22Rv1 (cell line): Measurements from ENCODE around the gene VSTM4.

ENCODE experiments used
- H3K27ac ChIP-seq: fragments of 450-650 bp; 2 replicates; pipeline ENCODE4 v1.5.1; 2017
- ZFX ChIP-seq: fragments of 450-650 bp; IDR thresholded peaks from 2 replicates; pipeline ENCODE4 v1.6.1; 2017; ENCODE audit warnings: antibody characterized with exemption, borderline replicate concordance
- TF ChIP-seq, protein P1 (sequence below): fragments of 450-650 bp; IDR thresholded peaks from 2 replicates; pipeline ENCODE4 v1.5.1; 2017; ENCODE audit warnings: mild to moderate bottlenecking

The VSTM4 gene

DNA sequence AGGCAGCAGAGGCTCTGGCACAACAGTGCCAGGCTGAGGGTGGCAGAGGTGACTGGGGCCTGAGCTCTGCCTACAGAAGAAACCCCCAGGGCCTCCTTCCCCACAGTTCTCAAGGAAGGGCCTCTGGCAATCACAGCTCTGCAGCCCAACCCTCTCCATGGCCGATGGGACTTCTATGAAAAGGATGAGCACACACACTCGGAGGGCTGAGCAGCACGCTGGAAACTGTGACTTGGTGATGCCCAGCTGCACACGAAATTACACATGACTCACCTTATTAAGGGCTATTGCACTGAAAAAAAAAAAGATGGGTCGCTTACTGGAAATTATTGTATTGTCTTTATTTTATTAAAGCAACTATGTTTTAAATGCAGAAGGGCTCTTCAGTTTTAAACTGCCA lies 132.7 kb downstream of the VSTM4 start:
- TF ChIP-seq ZFX: no peak
- TF ChIP-seq, protein P1, sequence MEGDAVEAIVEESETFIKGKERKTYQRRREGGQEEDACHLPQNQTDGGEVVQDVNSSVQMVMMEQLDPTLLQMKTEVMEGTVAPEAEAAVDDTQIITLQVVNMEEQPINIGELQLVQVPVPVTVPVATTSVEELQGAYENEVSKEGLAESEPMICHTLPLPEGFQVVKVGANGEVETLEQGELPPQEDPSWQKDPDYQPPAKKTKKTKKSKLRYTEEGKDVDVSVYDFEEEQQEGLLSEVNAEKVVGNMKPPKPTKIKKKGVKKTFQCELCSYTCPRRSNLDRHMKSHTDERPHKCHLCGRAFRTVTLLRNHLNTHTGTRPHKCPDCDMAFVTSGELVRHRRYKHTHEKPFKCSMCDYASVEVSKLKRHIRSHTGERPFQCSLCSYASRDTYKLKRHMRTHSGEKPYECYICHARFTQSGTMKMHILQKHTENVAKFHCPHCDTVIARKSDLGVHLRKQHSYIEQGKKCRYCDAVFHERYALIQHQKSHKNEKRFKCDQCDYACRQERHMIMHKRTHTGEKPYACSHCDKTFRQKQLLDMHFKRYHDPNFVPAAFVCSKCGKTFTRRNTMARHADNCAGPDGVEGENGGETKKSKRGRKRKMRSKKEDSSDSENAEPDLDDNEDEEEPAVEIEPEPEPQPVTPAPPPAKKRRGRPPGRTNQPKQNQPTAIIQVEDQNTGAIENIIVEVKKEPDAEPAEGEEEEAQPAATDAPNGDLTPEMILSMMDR: no peak
- H3K27ac ChIP-seq: no peak overlapping the region

GRCh38 chr10:48981310-48981907 lies 133.9 kb downstream of the VSTM4 start:
- TF ChIP-seq, protein P1: peak; percentile 90
- no peak for TF ChIP-seq ZFX
- H3K27ac ChIP-seq: no peak overlapping the region

- TF ChIP-seq ZFX: no peak
- TF ChIP-seq, protein P1: no peak
Measured at GRCh38 chr10:48978318-48978717, 137.0 kb downstream of the VSTM4 start.

GRCh38 chr10:48976196-48976595 lies 139.1 kb downstream of the VSTM4 start:
- no peak overlapping the region for H3K27ac ChIP-seq
- no peak for TF ChIP-seq ZFX
- TF ChIP-seq, protein P1: peak; percentile 21; the same call in 1 of the 2 replicates

More at GRCh38 chr10:48978318-48978717, 137.0 kb downstream of the VSTM4 start:
- H3K27ac ChIP-seq: no peak overlapping the region

- TF ChIP-seq ZFX: no peak
- TF ChIP-seq, protein P1: no peak
- H3K27ac ChIP-seq: no peak overlapping the region
Measured at GRCh38 chr10:48974510-48975156, 140.7 kb downstream of the VSTM4 start.

- TF ChIP-seq ZFX: no peak
- H3K27ac ChIP-seq: no peak overlapping the region
Measured at GRCh38 chr10:48973065-48973464, 142.3 kb downstream of the VSTM4 start.

DNA sequence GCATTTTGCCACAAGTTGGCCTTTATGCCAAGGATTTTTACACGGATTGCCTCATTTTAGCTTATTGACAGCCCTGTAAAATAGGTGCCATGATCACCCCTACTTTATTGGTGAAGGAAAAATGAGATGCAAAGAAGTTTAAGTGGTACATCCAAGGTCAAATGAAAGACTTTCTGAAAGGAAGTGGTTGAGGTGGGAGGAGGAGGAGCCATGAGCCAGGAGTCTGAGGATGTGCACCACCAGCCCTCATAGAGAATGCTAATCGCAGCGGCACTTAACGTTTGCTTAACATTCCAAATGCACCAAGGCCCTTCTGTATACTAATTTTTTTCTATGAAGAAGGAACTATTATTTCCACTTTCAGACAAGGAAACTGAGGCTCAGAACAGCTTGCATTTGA lies 144.7 kb downstream of the VSTM4 start:
- TF ChIP-seq ZFX: no peak
- H3K27ac ChIP-seq: no peak overlapping the region

- TF ChIP-seq, protein P1: no peak
- TF ChIP-seq ZFX: no peak
Measured at GRCh38 chr10:48970046-48970445, 145.3 kb downstream of the VSTM4 start.

More at GRCh38 chr10:48970046-48970445, 145.3 kb downstream of the VSTM4 start:
- no peak overlapping the region for H3K27ac ChIP-seq
